ENCODE data around the gene CYFIP2.

- TF ChIP-seq CTCF (IDR thresholded peaks at IDR 0.05) = no peak
- TF ChIP-seq POLR2A (IDR thresholded peaks at IDR 0.05) = no peak
These were observed 15.0 kb downstream of the CYFIP2 start for GRCh38 chr5:157280927-157281326.

Measured in prostate gland (tissue), 2 donors.